ENCODE measurements around the gene TACR1. TPM values are rescaled to one million over a fixed set of nuclear protein-coding genes. Genes with fewer than 3 reads are reported as not detected.
"Not testable (repeated sequence)": the region's sequence is repeated elsewhere in the genome, so short reads cannot be mapped to it uniquely, and the experiment has no call there.

Gene TACR1
- total RNA-seq (2021; ENCODE audit: unreplicated experiment), result not detected
- polyA plus RNA-seq (2012), result not detected in 2 replicates
- not detected for Bru-seq, nascent RNA
- percentile 1 among the genes with signal in this experiment for BruChase-seq, experiment 1, labeled RNA remaining after a 6-hour chase
- not detected for BruChase-seq, experiment 2, labeled RNA remaining after a 2-hour chase
- long read RNA-seq, result 0 reads

DNA sequence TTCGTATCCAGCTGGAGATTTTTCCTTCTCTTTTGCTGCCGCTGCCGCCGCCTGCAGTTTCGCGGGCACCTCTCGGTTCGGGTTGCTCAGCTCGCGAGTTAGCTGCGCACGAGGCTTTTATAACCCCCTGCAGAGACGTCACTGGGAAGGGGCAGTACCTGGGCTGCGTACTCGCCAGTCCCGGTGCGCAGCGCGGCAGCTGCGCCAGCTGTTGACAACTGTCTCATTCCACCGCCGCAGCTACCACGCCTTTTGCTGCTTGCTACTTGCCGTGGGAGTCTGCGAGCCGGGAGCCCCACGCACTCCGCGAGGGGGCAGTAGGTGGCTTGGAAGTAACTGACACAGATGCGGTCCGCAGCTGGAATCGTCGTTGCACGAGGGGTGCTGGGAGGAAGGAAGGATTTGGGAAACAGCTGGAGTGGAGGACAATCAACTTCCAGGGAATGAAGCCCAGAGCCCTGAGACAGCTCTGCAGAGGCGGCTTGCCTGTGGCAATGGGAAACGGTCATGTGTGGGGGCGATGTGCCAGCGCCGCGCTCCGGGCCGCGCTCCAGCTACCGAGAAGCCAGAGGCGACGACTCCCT lies at the start of gene TACR1:
Gene TACR1, minus strand, starts transcription at position 93 of the 584 bp plus-strand sequence. CDS start 586 bp downstream, outside the sequence.
- DNase-seq (ENCODE audit: low read depth, low spot score) (no peak), ATAC-seq (no peak)
- Histone ChIP-seq H3K9ac (ENCODE audit: low read length) (no peak within 1 kb of the TSS), H4K20me1 (ENCODE audit: insufficient read depth) (no peaks in the 10 kb centered on the region), H3K4me2 (ENCODE audit: low read length) (no peak within 1 kb of the TSS), H3K9me3 (ENCODE audit: control insufficient read depth in 1 of 2, insufficient read depth in 1 of 2, low read depth in 1 of 2, low read length in 2 of 2) (no peaks in the 10 kb centered on the region), H2AFZ (ENCODE audit: low read depth, low read length, poor library complexity, severe bottlenecking) (no peak within 1 kb of the TSS), H3K79me2 (ENCODE audit: insufficient read depth, low read length) (no peaks in the 10 kb centered on the region), H3K27me3 (ENCODE audit: insufficient read depth, low read length) (peaks cover 50% of the 10 kb centered on the region), H3K36me3 (ENCODE audit: control insufficient read depth in 1 of 2, insufficient read depth in 2 of 2, low read length in 2 of 2) (no peaks in the 10 kb centered on the region), H3K4me3 (replicated peaks in 1 of 2; ENCODE audit: low read depth in 1 of 2, low read length in 2 of 2) (no peak within 1 kb of the TSS), H3K4me1 (ENCODE audit: control insufficient read depth in 1 of 2, insufficient read depth in 2 of 2, low read length in 2 of 2) (no peaks in the 10 kb centered on the region), H3K27ac (ENCODE audit: low read depth, low read length) (no peak within 1 kb of the TSS), H3K9me2 (ENCODE audit: insufficient read depth) (no peaks in the 10 kb centered on the region)
- CTCF ChIA-PET, result no interaction called here
- no peak for TF ChIP-seq EGR1 (IDR thresholded peaks at IDR 0.05; ENCODE audit: low read depth)
- no peak for TF ChIP-seq FOSL1 (IDR thresholded peaks at IDR 0.05; ENCODE audit: low read depth)
- no peak for TF ChIP-seq EZH2phosphoT487 (IDR thresholded peaks at IDR 0.05; ENCODE audit: borderline replicate concordance)
- TF ChIP-seq ELF1 (IDR thresholded peaks at IDR 0.05; ENCODE audit: borderline replicate concordance, low read depth), result no peak
- TF ChIP-seq CBX3 (IDR thresholded peaks at IDR 0.05; ENCODE audit: low read depth), result no peak
- TF ChIP-seq TCF7L2 (IDR thresholded peaks at IDR 0.05; ENCODE audit: borderline replicate concordance, extremely low read depth, insufficient read depth, insufficient read length), result no peak
- no peak for TF ChIP-seq ZFX (IDR thresholded peaks at IDR 0.05)
- TF ChIP-seq CEBPB (IDR thresholded peaks at IDR 0.05; ENCODE audit: low read depth), result no peak
- no peak for TF ChIP-seq SRF (IDR thresholded peaks at IDR 0.05; ENCODE audit: low read depth)
- TF ChIP-seq RAD21 (IDR thresholded peaks at IDR 0.05; ENCODE audit: low read depth), result no peak
- no peak for TF ChIP-seq EZH2 (IDR thresholded peaks at IDR 0.05)
- no peak for TF ChIP-seq ZNF274 (IDR thresholded peaks at IDR 0.05; ENCODE audit: low read depth, low read length)
- TF ChIP-seq JUND (IDR thresholded peaks at IDR 0.05), result no peak
- no peak for TF ChIP-seq MAX (IDR thresholded peaks at IDR 0.05)
- TF ChIP-seq YY1 (IDR thresholded peaks at IDR 0.05; ENCODE audit: extremely low read depth, insufficient replicate concordance, low read depth, low read length), result no peak
- no peak for TF ChIP-seq ATF3 (IDR thresholded peaks at IDR 0.05)
- TF ChIP-seq POLR2AphosphoS5 (IDR thresholded peaks at IDR 0.05; ENCODE audit: low read depth, low read length), result no peak
- TF ChIP-seq SIN3A (IDR thresholded peaks at IDR 0.05; ENCODE audit: low read depth), result no peak
- no peak for TF ChIP-seq POLR2A (IDR thresholded peaks at IDR 0.05; ENCODE audit: borderline replicate concordance, extremely low read depth, insufficient read depth, insufficient read length)
- RAD21 ChIA-PET (ENCODE audit: low non-redundant PET in 1 of 2, low total read pairs in 2 of 2, uncharacterized antibody in 2 of 2, unreplicated experiment in 2 of 2), result no interaction called here
- intact Hi-C loops (cut with micrococcal nuclease), result no loop called here
- BruUV-seq (replicated peaks), result no TSS peak
- POLR2A ChIA-PET, result no interaction called here

DNA sequence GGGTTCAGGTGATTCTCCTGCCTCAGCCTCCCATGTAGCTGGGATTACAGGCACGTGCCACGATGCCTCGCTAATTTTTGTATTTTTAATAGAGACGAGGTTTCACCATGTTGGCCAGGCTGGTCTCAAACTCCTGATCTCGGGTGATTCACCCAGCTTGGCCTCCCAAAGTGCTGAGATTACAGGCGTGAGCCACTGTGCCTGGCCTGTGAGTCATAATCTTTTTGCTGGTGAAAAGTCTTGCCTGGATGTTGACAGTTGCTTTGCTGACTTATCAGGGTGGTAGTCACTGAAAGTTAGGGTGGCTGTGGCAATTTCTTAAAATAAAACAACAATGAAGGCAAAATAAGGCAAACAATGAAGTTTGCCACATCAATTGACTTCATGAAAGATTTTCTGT lies 49.3 kb upstream of the TACR1 start:
- H3K9ac ChIP-seq (ENCODE audit: low read length); POLR2A ChIA-PET; ATAC-seq: not testable (repeated sequence)

More for the DNA sequence above, 49.3 kb upstream of the TACR1 start:
- H3K9me2 ChIP-seq (ENCODE audit: insufficient read depth); BruUV-seq (replicated peaks); H3K4me2 ChIP-seq (ENCODE audit: low read length); intact Hi-C loops (cut with micrococcal nuclease); CTCF ChIA-PET; H3K79me2 ChIP-seq (ENCODE audit: insufficient read depth, low read length); H3K4me3 ChIP-seq (replicated peaks in 1 of 2; ENCODE audit: low read depth in 1 of 2, low read length in 2 of 2); H3K4me1 ChIP-seq (ENCODE audit: control insufficient read depth in 1 of 2, insufficient read depth in 2 of 2, low read length in 2 of 2); H4K20me1 ChIP-seq (ENCODE audit: insufficient read depth); H3K36me3 ChIP-seq (ENCODE audit: control insufficient read depth in 1 of 2, insufficient read depth in 2 of 2, low read length in 2 of 2); H3K27ac ChIP-seq (ENCODE audit: low read depth, low read length); DNase-seq (ENCODE audit: low read depth, low spot score); RAD21 ChIA-PET (ENCODE audit: low non-redundant PET in 1 of 2, low total read pairs in 2 of 2, uncharacterized antibody in 2 of 2, unreplicated experiment in 2 of 2); H3K9me3 ChIP-seq (ENCODE audit: control insufficient read depth in 1 of 2, insufficient read depth in 1 of 2, low read depth in 1 of 2, low read length in 2 of 2); H2AFZ ChIP-seq (ENCODE audit: low read depth, low read length, poor library complexity, severe bottlenecking): not testable (repeated sequence)
- H3K27me3 ChIP-seq (ENCODE audit: insufficient read depth, low read length), result peaks cover 16% of the 10 kb centered on the region

Data from HCT116 (cell line).